H9 (cell line): Measurements from ENCODE around the gene KLF6. TPM values are rescaled to one million over a fixed set of nuclear protein-coding genes. Genes with fewer than 3 reads are reported as not detected.

Experiments used
- DNase-seq: peaks from one replicate; pipeline ENCODE4 v3.0.0-alpha.2; 2017
- H2AFZ ChIP-seq: one replicate; pipeline ENCODE4 v1.6.1; 2013; ENCODE audit warnings: mild to moderate bottlenecking, low read length, control low read depth, moderate library complexity
- H2AK5ac ChIP-seq: 2 replicates; pipeline ENCODE4 v1.6.1; 2013; ENCODE audit warnings: low read length, control low read depth, mixed read lengths; ENCODE audit not compliant: insufficient read length
- H2BK120ac ChIP-seq: one replicate; pipeline ENCODE4 v1.6.1; 2013; ENCODE audit warnings: low read depth, mild to moderate bottlenecking, low read length, control low read depth, inconsistent platforms; ENCODE audit not compliant: poor library complexity, severe bottlenecking
- H2BK12ac ChIP-seq: 2 replicates; pipeline ENCODE4 v1.6.1; 2013; ENCODE audit warnings: low read length, control low read depth, mixed read lengths, low read depth; ENCODE audit not compliant: insufficient read length
- H2BK15ac ChIP-seq: 2 replicates; pipeline ENCODE4 v1.6.1; 2013; ENCODE audit warnings: low read depth, low read length, control low read depth
- H2BK20ac ChIP-seq: one replicate; pipeline ENCODE4 v1.6.1; 2013; ENCODE audit warnings: low read depth, mild to moderate bottlenecking, low read length, control low read depth, inconsistent platforms; ENCODE audit not compliant: poor library complexity, severe bottlenecking
- H2BK5ac ChIP-seq: 2 replicates; pipeline ENCODE4 v1.6.1; 2013; ENCODE audit warnings: low read length, control low read depth, mixed read lengths; ENCODE audit not compliant: insufficient read length
- H3K14ac ChIP-seq: 2 replicates; pipeline ENCODE4 v1.6.1; 2013; ENCODE audit warnings: low read length, control low read depth; ENCODE audit not compliant: insufficient read depth
- H3K18ac ChIP-seq: 2 replicates; pipeline ENCODE4 v1.6.1; 2013; ENCODE audit warnings: low read depth, mild to moderate bottlenecking, mixed read lengths, low read length, control low read depth; ENCODE audit not compliant: insufficient read length
- H3K23ac ChIP-seq: 2 replicates; pipeline ENCODE4 v1.6.1; 2013; ENCODE audit warnings: low read length, control low read depth, mixed read lengths, low read depth; ENCODE audit not compliant: insufficient read length
- H3K23me2 ChIP-seq: 2 replicates; pipeline ENCODE4 v1.6.1; 2013; ENCODE audit warnings: low read depth, mild to moderate bottlenecking, mixed read lengths, low read length, control low read depth; ENCODE audit not compliant: insufficient read length, poor library complexity, severe bottlenecking
- H3K27ac ChIP-seq: 2 replicates; pipeline ENCODE4 v1.5.1; 2013; ENCODE audit warnings: low read length, control low read depth, mixed read lengths, low read depth; ENCODE audit not compliant: insufficient read length
- H3K27me3 ChIP-seq: 2 replicates; pipeline ENCODE4 v1.6.1; 2013; ENCODE audit warnings: low read length, control low read depth, inconsistent platforms; ENCODE audit not compliant: insufficient read depth
- H3K4ac ChIP-seq: 2 replicates; pipeline ENCODE4 v1.6.1; 2013; ENCODE audit warnings: low read depth, mild to moderate bottlenecking, control low read depth, inconsistent platforms, low read length, moderate library complexity
- H3K4me1 ChIP-seq: 2 replicates; pipeline ENCODE4 v1.6.1; 2013; ENCODE audit warnings: low read length, control low read depth, inconsistent platforms; ENCODE audit not compliant: insufficient read depth
- H3K4me2 ChIP-seq: 2 replicates; pipeline ENCODE4 v1.6.1; 2013; ENCODE audit warnings: low read length, control low read depth, mixed read lengths; ENCODE audit not compliant: insufficient read length, insufficient read depth
- H3K56ac ChIP-seq: 2 replicates; pipeline ENCODE4 v1.6.1; 2013; ENCODE audit warnings: low read depth, mild to moderate bottlenecking, mixed read lengths, low read length, control low read depth; ENCODE audit not compliant: insufficient read length
- H3K79me1 ChIP-seq: 2 replicates; pipeline ENCODE4 v1.6.1; 2013; ENCODE audit warnings: low read depth, mild to moderate bottlenecking, moderate library complexity, low read length, control low read depth, inconsistent platforms; ENCODE audit not compliant: insufficient read depth, poor library complexity, severe bottlenecking
- H3K79me2 ChIP-seq: 2 replicates; pipeline ENCODE4 v1.6.1; 2013; ENCODE audit warnings: low read length, control low read depth, inconsistent platforms; ENCODE audit not compliant: insufficient read depth
- H3K9ac ChIP-seq: 2 replicates; pipeline ENCODE4 v1.6.1; 2013; ENCODE audit warnings: low read length, control low read depth, mixed read lengths; ENCODE audit not compliant: insufficient read length; ENCODE audit errors: extremely low read depth
- H3K9me3 ChIP-seq: one replicate; pipeline ENCODE4 v1.6.1; 2013; ENCODE audit warnings: low read depth, low read length, inconsistent platforms; ENCODE audit not compliant: control insufficient read depth
- H3T11ph ChIP-seq: one replicate; pipeline ENCODE4 v1.6.1; 2013; ENCODE audit warnings: mild to moderate bottlenecking, low read length, control low read depth, inconsistent platforms
- H4K20me1 ChIP-seq: one replicate; pipeline ENCODE4 v1.6.1; 2013; ENCODE audit not compliant: control insufficient read depth, insufficient read length, insufficient read depth
- H4K5ac ChIP-seq: 2 replicates; pipeline ENCODE4 v1.6.1; 2013; ENCODE audit warnings: low read depth, mild to moderate bottlenecking, mixed read lengths, low read length, control low read depth; ENCODE audit not compliant: insufficient read length
- H4K8ac ChIP-seq: replicated peaks from 2 replicates; pipeline ENCODE4 v1.6.1; 2013; ENCODE audit warnings: low read length, control low read depth, mixed read lengths, low read depth; ENCODE audit not compliant: insufficient read length
- H4K91ac ChIP-seq: 2 replicates; pipeline ENCODE4 v1.6.1; 2013; ENCODE audit warnings: low read depth, mild to moderate bottlenecking, moderate library complexity, mixed read lengths, low read length, control low read depth; ENCODE audit not compliant: insufficient read length
- H3K27ac Mint-ChIP-seq, 3 experiments: 2 replicates in 2 of 3; 3 replicates in 1 of 3; pipeline ENCODE4 v1.8.0; 2020 to 2021; ENCODE audit warnings: mixed read lengths in 3 of 3, mild to moderate bottlenecking in 1 of 3, moderate library complexity in 1 of 3
- H3K27me3 Mint-ChIP-seq: 2 replicates; pipeline ENCODE4 v1.8.0; 2021; ENCODE audit warnings: low read depth, mild to moderate bottlenecking, moderate library complexity, mixed read lengths
- H3K36me3 Mint-ChIP-seq, 3 experiments: 2 replicates in 2 of 3; 3 replicates in 1 of 3; pipeline ENCODE4 v1.8.0; 2020 to 2021; ENCODE audit warnings: low read depth in 3 of 3, mixed read lengths in 3 of 3; ENCODE audit not compliant: insufficient read depth in 1 of 3
- H3K4me1 Mint-ChIP-seq, 2 experiments: 2 replicates each; pipeline ENCODE4 v1.8.0; 2020; ENCODE audit warnings: mixed read lengths in 2 of 2
- H3K4me3 Mint-ChIP-seq, 2 experiments: 2 replicates in 1 of 2; 3 replicates in 1 of 2; pipeline ENCODE4 v1.8.0; 2020 to 2021; ENCODE audit warnings: mild to moderate bottlenecking in 2 of 2, mixed read lengths in 2 of 2, moderate library complexity in 1 of 2
- H3K9me3 Mint-ChIP-seq, 2 experiments: 2 replicates in 1 of 2; 3 replicates in 1 of 2; pipeline ENCODE4 v1.8.0; 2020; ENCODE audit warnings: mild to moderate bottlenecking in 2 of 2, mixed read lengths in 2 of 2, moderate library complexity in 1 of 2
- WGBS: extraction: QIAGEN DNeasy Blood & Tissue Kit; methylation state at CpG from one replicate; pipeline ENCODE4 v1.1.7; 2013; ENCODE audit warnings: missing lambda C conversion rate, low lambda C conversion rate, mixed read lengths; ENCODE audit not compliant: insufficient read length; ENCODE audit errors: extremely low coverage; 5-methylcytosine and 5-hydroxymethylcytosine counted together
- total RNA-seq: library from RNA; stranded (reverse); gene quantifications from 2 replicates; pipeline ENCODE4 v1.2.1, GENCODE V29; 2021
- TF ChIP-seq, protein P1 (sequence below): fragments of 200-600 bp; sonication (generic); conservative IDR thresholded peaks from 3 replicates; pipeline ENCODE4 v1.8.0; 2021; ENCODE audit warnings: antibody characterized with exemption, mild to moderate bottlenecking

The KLF6 gene
- total RNA-seq, 1 experiment from 2014 or later, result 19.3 TPM

DNA sequence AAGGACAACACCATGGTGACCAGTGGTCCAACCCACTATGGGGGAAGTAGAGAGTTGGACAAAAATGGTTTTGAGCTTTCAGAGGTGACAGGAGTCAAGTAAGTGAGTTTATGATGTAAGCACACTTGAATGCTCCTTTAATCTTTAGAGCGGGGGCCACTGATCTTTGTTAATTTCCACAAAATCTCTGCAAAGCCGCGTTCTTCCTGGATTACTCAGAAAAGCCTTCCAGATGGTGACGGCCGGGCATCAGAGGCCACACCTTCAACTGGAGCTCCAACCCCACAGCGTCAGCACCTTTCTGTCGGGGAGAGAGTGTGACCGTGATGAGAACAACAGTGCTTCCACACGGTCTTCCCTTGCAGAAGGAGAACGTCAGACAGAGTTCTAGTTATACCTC, 35.2 kb upstream of the KLF6 start:
- Histone ChIP-seq H2BK20ac (no peak overlapping the region), H3K14ac (no peak overlapping the region), H2AK5ac (no peak overlapping the region), H3K4me1 (no peaks in the 10 kb centered on the region), H4K20me1 (no peaks in the 10 kb centered on the region), H2BK120ac (no peak overlapping the region), H3K18ac (no peak overlapping the region), H2BK12ac (no peak overlapping the region), H3K23me2 (no peaks in the 10 kb centered on the region), H3T11ph (no peak overlapping the region), H3K23ac (no peak overlapping the region), H3K79me2 (no peaks in the 10 kb centered on the region), H4K91ac (no peak overlapping the region), H3K79me1 (no peaks in the 10 kb centered on the region), H3K4me2 (no peak overlapping the region), H3K27ac (no peak overlapping the region), H2AFZ (no peak overlapping the region), H3K56ac (no peak overlapping the region), H3K9ac (no peak overlapping the region), H4K5ac (no peak overlapping the region), H3K27me3 (no peaks in the 10 kb centered on the region), H3K9me3 (no peaks in the 10 kb centered on the region), H3K4ac (no peak overlapping the region), H2BK5ac (no peak overlapping the region), H2BK15ac (no peak overlapping the region), H4K8ac (no peak overlapping the region)
- WGBS, result no CpG with 5 or more reads among the region's 10 CpGs
- Mint-ChIP-seq H3K27me3 (no peaks in the 10 kb centered on the region; the same call in 1 of the 2 replicates), H3K27ac (no peak overlapping the region), H3K36me3 (no peaks in the 10 kb centered on the region), H3K4me1 (peaks cover 2% of the 10 kb centered on the region in 2 experiments), H3K9me3 (no peaks in the 10 kb centered on the region), H3K4me3 (no peak overlapping the region)
- TF ChIP-seq, protein P1, sequence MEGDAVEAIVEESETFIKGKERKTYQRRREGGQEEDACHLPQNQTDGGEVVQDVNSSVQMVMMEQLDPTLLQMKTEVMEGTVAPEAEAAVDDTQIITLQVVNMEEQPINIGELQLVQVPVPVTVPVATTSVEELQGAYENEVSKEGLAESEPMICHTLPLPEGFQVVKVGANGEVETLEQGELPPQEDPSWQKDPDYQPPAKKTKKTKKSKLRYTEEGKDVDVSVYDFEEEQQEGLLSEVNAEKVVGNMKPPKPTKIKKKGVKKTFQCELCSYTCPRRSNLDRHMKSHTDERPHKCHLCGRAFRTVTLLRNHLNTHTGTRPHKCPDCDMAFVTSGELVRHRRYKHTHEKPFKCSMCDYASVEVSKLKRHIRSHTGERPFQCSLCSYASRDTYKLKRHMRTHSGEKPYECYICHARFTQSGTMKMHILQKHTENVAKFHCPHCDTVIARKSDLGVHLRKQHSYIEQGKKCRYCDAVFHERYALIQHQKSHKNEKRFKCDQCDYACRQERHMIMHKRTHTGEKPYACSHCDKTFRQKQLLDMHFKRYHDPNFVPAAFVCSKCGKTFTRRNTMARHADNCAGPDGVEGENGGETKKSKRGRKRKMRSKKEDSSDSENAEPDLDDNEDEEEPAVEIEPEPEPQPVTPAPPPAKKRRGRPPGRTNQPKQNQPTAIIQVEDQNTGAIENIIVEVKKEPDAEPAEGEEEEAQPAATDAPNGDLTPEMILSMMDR, result no peak
- DNase-seq, result no peak
